RKO (cell line): ENCODE data around the gene PHLPP2.
"Not testable (repeated sequence)": the region's sequence is repeated elsewhere in the genome, so short reads cannot be mapped to it uniquely, and the experiment has no call there.

Experiments used
- DNase-seq: peaks from one replicate; pipeline ENCODE4 v3.0.0-alpha.2; 2016; ENCODE audit warnings: low spot score

PHLPP2 gene

GRCh38 chr16:71614956-71615355 lies 109.5 kb downstream of the PHLPP2 start:
- not testable (repeated sequence) for DNase-seq

DNA sequence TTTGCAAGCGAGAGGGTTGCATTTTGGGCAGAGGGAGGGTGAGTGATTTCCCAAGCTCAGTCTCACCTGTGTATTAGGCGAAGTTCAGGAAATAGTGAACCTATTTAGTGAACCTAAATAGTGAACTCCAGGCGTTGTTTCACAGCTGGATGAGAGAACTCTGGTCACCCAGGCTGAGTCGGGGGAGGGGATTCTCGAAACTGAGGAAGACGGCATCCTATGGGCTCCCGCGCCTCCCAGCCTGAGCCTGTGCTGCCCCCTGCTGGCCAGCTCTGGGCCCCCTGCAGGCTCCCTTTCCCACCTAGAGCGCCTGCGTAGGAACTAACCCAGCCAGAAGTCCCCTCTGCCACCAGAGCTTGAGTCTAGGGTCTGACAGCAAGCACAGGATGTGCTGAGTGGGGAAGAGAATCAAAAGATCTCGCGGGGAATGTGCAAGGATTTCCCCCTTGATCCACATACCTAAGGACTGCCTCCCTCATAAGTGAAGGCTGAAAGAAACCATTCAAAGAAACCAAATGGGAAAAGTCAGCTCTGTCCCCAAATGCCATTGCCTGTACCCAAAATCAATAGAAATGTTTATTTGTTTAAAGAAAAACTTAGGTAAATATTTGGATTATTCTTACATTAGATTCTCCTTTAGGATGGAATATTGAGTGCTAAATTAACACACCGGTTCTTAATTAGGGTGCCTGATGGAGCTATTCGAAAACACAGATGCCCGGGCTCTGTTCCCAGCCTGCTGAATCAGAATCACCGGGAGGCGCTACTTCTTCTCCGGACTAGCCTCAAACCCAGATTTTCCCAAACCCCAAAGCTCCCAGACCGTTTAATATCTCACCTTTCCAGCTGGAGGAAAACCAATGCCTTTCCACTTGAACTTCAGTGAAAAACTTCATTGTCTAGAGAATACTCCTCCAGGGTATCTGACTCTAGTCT lies 113.3 kb downstream of the PHLPP2 start:
- DNase-seq, result peak; percentile 62

GRCh38 chr16:71610447-71610846 lies 114.1 kb downstream of the PHLPP2 start:
- no peak for DNase-seq

DNA sequence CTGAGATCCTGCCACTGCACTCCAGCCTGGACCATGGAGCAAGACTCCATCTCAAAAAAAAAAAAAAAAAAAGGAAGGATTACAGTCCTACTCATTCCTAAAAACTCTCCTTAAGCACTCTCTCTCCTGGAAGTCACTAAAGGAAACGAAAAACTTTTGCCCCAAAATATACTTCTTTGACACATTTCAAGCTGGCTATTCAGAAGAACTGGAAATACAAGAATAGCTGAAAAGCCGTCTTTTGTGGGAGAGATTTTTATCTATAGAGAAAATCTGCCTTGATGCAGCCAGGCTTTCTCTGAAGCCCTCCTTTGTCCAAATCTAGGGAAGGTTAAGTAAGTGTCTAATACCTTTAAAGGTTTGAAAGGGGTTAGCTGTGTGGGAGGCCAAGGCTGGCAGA lies 115.4 kb downstream of the PHLPP2 start:
- no peak for DNase-seq

DNA sequence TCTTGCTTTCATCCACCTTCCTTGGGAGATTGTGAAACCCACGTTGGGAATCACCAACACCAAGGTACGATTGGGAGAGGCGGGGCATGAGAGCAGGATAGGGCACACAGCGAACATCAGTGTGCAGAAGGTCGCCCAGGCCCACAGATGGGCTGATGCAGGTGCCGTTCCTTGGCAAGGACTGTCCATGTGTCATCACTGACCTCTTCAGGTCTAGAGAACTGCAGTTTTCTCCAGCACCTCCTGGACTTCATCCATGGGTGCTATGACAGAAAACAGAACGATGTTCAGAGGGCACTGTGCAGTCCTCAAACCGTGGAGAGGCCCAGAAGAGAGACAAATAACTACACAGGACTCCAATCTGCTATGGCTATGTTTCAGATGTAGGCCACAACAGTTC lies 123.7 kb downstream of the PHLPP2 start:
- no peak for DNase-seq

DNA sequence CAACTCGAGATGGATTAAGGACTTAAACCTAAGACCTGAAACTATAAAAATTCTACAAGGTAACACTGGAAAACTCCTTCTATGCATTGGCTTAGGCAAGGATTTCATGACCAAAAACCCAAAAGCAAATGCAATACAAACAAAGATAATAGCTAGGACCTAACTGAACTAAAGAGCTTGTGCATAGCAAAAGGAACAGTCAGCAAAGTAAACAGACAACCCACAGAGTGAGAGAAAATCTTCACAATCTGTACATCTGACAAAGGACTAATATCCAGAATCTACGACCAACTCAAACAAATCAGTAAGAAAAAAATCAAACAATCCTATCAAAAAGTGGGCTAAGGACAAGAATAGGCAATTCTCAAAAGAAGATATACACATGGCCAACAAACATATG lies 126.1 kb downstream of the PHLPP2 start:
- DNase-seq, result not testable (repeated sequence)

DNA sequence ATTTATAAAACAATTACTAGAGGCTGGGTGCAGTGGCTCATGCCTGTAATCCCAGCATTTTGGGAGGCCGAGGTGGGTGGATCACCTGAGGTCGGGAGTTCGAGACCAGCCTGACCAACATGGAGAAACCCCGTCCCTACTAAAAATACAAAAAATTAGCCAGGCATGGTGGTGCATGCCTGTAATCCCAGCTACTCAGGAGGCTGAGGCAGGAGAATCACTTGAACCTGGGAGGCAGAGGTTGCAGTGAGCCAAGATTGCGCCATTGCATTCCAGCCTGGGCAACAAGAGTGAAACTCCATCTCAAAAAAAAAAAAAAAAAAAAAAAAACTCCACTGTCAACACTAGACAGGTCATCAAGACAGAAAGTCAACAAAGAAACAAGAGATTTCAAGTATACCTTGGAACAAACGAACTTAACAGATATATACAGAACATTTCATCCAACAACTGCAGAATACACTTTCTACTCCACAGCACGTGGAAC lies 129.1 kb downstream of the PHLPP2 start:
- not testable (repeated sequence) for DNase-seq
